GM12878 (cell line): ENCODE results near the gene PCSK2.

Experiments
- CTCF ChIP-seq, 3 experiments: IDR thresholded peaks in 2 of 3; conservative IDR thresholded peaks in 1 of 3; 2 replicates each; pipeline ENCODE4 v1.5.1; 2011; ENCODE audit warnings: low read depth in 3 of 3, low read length in 3 of 3, mild to moderate bottlenecking in 3 of 3, control low read depth in 2 of 3, moderate library complexity in 2 of 3, inconsistent platforms in 1 of 3, mixed read lengths in 1 of 3; ENCODE audit not compliant: control insufficient read depth in 2 of 3, insufficient read depth in 1 of 3; ENCODE audit errors: extremely low read depth in 1 of 3
- HDAC2 ChIP-seq: fragments of 200-600 bp; sonication (generic); IDR thresholded peaks from 2 replicates; pipeline ENCODE4 v1.6.1; 2017
- REST ChIP-seq: IDR thresholded peaks from 2 replicates; pipeline ENCODE4 v1.6.1; 2012; ENCODE audit warnings: mild to moderate bottlenecking, low read depth, low read length
- SIN3A ChIP-seq: IDR thresholded peaks from 2 replicates; pipeline ENCODE4 v1.6.1; 2012; ENCODE audit warnings: low read depth, low read length, improper control_type of control experiment
- SP1 ChIP-seq: IDR thresholded peaks from one replicate; pipeline ENCODE4 v1.6.1; 2011; ENCODE audit warnings: low read depth, low read length
- ZBED1 ChIP-seq: IDR thresholded peaks from 2 replicates; pipeline ENCODE4 v1.6.1; 2016; ENCODE audit warnings: borderline replicate concordance
- TF ChIP-seq, protein P1 (sequence below): fragments of 450-650 bp; IDR thresholded peaks from 2 replicates; pipeline ENCODE4 v1.6.1; 2014; ENCODE audit warnings: mild to moderate bottlenecking

DNA sequence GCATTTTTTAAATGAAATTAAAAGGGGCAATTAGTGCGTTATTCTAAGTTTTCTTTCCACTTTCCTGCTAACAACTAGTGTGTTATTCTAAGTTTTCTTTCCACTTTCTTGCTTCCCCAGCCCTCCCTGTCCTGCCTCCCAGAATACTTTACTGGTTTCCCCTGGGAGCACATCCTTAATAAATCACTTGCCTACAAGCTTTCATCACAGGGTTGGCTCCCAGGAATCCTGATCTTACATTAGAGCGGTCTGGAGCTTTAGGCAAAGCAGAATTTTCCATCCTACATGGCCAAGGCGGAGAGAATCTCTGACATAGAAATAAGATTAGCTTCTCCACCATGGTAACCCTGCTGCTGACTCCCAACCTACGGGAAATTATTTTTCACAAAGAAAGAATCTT, 154.0 kb downstream of the PCSK2 start:
- TF ChIP-seq REST (no peak), ZBED1 (no peak), CTCF (IDR thresholded peaks at IDR 0.05 in 2 of 3, conservative IDR thresholded peaks at IDR 0.05 in 1 of 3; ENCODE audit: control insufficient read depth in 2 of 3, extremely low read depth in 1 of 3, insufficient read depth in 1 of 3, low read depth in 3 of 3, low read length in 3 of 3) (no peak), SIN3A (no peak), SP1 (no peak), HDAC2 (no peak)
- TF ChIP-seq, protein P1, sequence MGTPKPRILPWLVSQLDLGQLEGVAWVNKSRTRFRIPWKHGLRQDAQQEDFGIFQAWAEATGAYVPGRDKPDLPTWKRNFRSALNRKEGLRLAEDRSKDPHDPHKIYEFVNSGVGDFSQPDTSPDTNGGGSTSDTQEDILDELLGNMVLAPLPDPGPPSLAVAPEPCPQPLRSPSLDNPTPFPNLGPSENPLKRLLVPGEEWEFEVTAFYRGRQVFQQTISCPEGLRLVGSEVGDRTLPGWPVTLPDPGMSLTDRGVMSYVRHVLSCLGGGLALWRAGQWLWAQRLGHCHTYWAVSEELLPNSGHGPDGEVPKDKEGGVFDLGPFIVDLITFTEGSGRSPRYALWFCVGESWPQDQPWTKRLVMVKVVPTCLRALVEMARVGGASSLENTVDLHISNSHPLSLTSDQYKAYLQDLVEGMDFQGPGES: no peak
